NCI-H345 treated with DMSO at 0.1 percent for 48 hours (cell line): ENCODE results near the gene MRGPRD.
"Not testable (repeated sequence)": the region's sequence is repeated elsewhere in the genome, so short reads cannot be mapped to it uniquely, and the experiment has no call there.

Experiments
- DNase-seq: peaks from one replicate; lab custom pipeline; 2025; ENCODE audit not compliant: unreplicated experiment; lab: John Stamatoyannopoulos, UW

The MRGPRD gene

DNA sequence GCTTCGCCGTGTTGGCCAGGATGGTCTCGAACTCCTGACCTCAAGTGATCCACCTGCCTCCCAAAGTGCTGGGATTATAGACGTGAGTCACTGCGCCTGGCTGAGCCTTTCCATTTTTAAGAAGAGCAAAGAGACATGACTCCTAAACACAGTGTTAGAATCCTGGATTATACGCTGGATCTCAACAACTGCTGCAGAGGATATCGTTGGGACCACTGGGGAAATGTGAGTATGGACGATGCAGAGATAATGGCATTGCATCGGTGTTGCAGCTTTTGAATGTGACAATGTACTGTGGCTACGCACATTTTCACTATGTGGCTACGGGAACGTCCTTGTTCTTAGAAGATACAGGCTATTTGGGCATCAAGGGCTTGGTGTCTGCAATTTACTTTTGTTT lies 26.0 kb upstream of the MRGPRD start:
- no peak for DNase-seq

DNA sequence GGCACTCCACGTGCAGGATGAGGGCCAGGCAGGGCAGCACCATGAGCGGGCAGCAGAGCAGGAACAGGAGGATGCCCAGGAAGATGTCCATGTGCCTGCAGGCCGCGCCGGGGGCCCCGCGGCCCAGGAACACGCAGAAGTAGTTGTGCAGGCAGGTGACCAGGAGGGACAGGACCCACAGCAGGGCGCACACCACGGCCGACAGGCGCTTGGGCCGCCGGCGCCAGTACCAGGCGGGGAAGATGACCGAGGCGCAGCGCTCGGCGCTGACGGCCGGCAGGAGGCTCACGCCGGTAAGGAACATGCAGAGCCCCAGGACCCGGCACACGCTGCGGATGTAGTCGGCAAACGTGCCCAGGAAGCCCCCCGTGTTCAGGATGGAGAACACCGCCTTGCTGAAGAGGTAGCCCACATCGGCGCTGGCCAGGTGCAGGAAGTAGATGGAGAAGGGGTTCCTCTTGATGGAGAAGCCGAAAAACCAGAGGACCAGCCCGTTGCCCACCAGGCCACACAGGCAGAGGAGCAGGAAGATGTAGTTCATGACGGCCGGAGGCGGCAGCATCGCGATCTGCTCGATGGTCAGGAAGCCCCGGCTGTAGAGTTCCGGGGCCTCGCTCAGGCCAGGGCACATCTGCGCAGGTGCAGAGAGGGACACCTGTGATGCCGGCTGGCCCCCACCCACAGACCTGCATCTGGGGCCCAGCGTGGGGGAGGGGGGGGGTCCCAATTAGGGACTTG lies 25.0 kb upstream of the MRGPRD start:
- no peak for DNase-seq

DNA sequence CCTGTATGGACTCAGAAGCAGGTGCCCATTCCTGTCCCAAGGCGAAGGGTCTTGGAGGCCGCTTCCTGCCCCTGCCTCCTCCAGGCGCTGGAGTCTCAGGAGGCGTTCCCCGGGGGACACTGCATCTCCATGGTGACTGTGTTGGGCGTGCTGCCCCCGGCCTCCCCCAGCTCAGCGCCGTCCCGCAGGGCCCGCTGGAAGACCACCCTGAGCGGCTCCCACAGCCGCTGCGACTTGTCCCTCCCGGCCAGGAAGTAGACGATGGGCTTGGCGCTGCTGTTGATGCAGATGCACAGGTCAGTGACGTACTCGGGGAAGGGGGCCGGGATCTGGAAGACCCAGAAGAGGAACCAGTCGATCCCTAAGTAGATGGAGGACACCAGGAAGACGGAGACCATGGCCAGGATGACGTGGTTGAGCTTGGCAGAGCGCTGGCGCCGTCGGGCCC lies 24.4 kb upstream of the MRGPRD start:
- no peak for DNase-seq

DNA sequence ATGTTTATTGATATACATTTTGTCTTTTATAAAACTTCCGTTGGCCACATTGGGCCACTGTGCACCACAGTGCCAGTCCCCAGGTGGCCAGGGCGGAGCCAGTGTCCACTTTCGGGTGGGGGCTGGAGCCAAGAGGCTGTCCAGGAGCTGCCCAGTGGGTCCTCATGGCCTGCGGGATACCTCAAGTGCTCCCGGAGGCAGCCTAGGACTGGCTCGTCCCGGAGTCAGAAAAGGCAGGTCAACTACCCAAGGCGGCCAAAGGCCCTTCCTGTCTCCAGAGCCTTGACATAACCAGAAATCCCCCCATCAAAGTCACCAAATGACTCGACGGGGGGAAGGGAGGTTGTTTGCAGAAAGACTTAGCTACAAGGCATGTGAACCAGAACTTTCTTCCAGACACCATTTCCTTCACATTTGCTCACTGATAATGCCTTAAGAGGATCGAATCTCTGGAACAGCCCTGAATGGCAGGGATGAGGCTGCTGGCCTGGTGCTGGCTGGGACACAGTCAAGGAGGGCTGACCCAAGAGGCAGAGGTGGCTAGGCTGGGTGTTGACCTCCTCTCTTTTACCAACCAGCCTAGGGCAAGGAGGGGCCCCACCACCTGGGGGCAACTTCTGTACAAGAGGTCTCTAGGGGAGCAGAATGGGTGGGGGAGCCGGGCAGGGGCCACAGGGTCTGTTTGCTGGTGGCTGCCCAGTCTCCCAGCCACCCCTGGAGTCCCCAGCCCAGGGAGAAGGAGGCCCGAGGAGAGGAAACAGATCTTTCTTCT lies 23.8 kb upstream of the MRGPRD start:
- DNase-seq: no peak

DNA sequence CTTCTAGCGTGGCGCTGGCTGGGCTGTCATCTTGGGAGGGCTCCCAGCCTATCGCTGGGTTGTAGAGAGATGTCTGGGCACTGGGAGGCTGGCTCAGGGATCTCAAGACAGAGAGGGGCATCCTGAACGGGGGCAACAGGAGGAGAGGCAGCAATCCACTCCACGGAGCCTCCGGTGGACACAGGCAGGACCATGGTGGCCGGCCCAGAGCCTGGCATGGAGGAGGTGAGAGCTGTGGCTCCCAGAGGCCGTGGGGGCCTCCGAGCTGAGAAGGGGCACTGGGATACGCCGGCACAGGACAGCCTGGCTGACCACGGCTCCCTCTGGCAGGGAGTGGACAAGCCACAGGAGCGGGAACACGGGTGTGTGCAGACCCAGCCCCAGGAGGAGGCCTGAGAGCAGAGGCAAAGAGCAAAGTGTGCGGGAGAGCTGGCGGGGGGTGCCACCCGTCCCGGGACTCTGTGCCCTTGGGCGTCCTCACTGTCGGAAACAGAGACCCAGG lies 23.1 kb upstream of the MRGPRD start:
- DNase-seq: no peak

DNA sequence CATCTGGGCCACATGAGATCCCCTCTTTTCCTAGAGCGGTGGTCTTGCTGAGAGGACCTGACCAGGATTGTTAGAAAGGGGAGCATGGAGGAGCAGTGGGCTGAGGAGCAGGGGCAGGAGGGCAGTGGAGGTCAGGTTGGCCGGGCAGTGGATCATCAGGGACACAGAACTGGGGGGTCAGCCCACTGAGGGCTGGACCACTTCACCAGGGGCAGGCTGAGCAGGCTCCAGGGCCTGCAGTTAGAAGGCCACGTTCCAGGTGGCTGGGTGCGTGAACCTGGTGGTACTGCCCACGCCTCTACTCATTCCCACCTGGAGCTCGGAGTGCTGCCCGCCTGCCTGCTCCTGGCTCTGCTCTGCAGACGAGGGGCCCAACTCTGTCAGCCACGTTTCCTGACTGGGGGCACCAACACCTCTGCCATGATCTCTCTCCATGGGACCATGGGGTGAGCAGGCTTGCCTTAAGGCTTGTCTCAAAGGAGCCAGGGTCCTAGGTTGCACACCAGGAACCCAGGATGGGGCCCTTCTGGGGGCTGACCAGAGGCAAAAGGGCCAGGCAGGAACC lies 22.6 kb upstream of the MRGPRD start:
- DNase-seq: no peak

DNA sequence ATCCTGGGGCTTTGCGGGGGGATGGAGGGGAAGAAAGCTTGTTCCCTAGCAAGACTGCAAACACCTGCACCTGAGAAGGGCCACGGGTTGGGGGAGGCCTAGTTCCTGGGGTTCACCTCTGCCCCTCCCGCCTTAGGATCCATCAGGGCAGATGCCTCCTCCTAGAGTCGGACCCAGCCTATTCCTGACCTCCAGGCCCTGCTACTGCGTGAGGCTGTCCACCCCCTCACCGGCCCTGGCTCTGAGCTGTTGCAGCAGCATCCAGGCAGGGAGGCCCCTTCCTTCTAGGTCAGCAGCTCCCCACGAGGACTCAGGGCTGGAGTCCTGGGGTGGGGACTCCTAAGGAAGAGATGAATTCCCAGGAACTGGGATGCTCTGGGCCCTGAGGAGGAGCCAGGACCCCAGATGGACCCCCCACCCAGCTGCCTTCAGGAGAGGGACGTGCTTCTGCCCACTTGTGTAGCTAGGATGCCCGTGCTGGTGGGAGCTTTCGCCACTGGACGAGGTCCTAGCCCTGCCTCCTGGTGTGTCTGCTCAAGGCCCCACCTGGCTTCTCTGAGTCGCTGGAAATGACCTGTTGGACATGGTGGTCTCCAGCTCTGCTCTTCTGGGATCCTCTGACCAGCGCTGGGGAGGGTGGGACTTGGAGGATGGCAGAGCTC lies 21.9 kb upstream of the MRGPRD start:
- no peak for DNase-seq

DNA sequence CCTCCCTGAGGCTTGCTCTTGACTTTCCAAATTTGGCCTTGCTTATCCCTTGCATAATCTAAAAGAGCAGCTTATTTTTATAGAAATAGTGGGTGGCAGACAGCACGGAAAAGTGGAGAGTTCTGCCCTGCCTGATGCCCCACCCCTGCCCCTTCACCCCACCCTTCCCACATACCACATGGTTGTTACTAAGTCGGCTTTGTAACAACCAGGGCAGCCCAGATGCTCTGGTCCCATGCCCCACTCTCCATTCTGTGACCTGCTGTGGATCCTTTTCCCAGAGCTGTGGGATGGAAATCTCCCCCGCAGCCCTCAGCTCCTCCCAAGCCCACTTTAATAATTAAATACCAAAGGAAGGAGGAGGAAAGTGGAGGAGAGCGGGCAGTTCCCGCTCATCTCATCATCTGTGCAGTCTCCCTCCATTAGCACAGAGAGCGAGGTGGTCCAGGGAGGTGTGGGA lies 21.4 kb upstream of the MRGPRD start:
- DNase-seq: no peak

DNA sequence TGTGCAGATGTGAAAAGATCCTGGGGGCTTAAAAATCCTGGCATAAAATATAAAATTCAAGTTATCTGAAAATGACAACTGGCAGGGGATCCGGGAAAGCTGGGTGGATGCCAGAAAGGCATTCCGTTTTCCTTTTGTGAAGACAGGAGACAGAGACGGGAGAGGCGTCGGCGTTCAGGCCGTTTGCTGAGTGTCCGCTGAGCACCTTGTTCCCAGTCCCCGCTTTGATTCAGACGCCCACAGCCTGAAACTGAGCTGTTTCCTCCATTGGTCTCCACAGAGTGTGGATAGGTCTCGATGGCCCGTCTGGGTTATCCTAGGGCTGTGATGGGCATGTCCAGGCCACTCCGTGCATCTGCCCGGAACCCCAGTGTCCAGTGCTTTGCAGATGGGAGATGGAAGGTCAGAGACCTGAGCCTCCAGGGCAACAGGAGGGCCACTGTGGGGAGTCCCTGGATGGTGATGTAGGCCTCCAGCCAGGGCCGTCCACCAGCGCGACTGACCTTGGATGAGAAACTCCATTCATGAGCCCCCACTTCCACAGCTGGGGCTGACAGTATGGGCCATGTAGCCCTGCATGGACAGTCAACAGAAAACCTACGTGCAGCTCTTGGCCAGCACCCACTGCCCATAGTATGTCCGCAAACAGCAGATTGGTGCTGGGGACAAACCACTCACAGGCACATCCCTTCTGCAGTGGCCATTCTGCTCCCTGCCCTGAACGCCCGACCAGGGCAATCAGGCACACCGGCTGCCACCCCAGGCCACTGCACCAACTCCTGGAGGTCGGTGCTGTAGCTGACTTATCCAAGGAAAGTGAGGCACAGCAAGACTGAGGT lies 20.7 kb upstream of the MRGPRD start:
- no peak for DNase-seq

DNA sequence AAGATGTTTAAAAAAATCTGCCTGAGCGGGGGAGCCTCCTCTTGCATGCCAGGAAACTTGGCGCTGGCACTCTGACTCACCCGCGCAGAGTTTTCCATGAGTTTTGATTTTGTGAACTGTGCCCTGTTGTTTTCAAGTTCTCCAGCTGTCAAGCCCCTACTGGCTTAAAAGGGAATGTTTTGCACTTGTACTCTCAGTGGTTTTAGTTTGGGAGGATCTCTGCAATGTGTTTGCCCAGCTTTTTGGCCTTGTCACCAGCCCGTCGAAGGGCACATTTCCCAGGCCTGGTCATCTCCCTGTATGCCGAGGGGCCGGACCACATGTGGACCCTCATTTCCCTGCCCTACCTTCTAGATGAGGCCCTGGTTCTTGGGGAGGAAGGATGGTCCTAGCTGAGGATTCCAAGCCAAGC lies 20.1 kb upstream of the MRGPRD start:
- DNase-seq: no peak

DNA sequence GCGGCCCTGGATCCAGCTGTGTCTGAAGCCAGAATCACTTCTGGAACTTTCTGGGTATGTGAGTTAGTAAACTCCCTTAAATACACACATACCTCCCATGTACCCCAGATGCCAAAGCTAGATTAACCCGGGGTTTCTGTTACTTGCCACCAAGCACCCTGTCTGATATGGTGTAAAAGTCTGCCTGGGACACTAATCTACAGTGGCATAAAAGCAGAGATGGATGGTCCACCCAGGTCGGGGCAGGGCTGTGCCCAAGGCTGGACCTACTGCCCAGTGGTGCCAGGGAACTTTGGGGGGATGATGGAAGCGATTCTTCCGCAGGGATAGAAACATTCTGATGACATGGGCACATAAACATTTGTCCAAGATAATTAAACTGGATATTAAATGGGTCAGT lies 19.6 kb upstream of the MRGPRD start:
- no peak for DNase-seq

DNA sequence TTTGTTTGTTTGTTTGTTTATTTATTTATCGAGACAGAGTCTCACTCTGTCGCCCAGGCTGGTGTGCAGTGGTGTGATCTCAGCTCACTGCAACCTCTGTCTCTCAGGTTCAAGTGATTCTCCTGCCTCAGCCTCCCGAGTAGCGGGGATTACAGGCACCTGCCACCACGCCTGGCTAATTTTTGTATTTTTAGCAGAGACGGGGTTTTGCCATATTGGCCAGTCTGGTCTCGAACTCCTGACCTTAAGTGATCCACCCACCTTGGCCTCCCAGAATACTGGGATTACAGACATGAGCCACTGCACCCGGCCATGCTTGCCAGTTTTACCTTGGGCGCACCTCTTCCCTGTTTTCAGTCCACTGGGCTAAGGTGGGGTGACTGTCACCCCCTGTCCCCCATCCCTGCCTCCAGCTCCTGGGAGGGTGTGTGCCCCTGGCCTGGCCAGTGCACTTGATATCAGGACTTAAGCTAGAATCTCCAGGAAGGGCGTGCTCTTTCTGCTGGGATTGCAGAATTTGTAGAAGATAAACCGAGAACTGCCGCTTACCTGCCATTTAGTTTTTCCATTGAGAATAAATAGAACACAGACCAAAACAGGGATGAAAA lies 19.1 kb upstream of the MRGPRD start:
- not testable (repeated sequence) for DNase-seq

DNA sequence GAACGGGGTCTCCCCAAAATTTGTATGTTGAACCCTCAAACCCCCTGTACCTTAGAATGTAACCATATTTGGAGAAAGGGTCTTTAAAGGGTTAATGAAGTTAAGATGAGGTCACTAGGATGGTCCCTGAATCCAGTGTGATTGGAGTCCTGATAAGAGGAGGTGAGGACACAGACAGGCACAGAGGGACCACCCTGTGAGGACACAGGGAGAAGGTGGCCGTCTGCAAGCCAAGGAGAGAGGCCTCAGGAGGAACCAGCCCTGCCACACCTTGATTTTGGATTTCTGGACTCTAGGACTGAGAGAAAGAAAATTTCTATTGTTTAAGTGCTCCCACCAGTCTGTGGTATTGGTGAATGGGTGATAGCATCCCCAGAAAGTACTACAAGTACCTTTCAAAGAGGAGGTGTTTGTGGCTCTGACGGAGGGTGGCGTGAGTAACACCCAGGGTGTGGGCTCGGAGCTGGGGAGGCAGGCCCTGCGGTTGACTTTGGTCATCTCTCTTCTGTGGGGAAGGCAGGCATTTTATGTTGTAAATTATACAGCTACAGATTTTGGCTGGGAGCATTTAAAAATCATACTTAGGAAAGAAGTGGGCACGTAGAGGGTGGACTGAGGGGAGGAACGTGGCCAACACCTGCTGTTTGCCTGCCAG lies 18.4 kb upstream of the MRGPRD start:
- DNase-seq: no peak

DNA sequence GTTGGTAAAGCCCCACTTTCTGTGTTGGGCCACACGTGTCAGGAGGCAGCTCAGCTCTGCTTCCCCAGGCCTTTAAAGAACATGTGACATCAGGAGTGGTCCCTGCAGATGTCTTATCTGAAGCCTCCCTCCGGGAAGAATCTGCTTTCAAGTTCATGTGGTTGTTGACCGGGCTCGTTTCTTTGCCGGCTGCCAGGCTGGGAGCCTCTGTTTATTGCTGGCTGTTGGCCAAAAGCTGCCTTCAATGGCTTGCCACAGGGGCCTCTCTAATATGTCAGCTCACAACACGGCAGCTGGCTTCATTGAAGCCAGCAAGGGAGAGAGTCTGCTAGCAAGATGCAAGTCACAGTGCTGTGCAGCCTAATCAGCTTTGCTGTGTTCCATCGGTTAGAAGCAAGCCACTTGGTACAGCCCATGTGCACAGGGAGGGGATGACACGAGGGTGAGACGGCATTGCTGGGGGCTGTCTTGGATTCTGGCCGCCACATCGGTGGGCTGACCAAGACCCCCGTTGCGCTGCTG lies 17.7 kb upstream of the MRGPRD start:
- DNase-seq: peak; percentile 91

DNA sequence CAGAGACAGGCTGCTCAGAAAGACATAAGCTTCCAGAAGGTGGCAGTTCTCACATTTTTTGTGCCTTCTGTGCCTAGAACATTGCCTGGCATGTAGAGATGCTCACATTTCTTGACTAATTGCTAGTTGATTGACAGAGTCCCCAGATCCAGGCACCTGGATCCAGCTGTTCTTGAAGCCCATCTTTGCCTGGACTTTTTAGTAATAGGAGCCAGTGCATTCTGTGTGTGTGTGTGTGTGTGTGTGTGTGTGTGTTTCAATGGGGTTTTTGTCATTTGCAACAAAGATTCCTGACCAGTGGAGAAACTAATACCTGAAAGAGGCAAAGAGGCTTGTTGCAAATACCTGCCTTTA lies 17.2 kb upstream of the MRGPRD start:
- DNase-seq: no peak

DNA sequence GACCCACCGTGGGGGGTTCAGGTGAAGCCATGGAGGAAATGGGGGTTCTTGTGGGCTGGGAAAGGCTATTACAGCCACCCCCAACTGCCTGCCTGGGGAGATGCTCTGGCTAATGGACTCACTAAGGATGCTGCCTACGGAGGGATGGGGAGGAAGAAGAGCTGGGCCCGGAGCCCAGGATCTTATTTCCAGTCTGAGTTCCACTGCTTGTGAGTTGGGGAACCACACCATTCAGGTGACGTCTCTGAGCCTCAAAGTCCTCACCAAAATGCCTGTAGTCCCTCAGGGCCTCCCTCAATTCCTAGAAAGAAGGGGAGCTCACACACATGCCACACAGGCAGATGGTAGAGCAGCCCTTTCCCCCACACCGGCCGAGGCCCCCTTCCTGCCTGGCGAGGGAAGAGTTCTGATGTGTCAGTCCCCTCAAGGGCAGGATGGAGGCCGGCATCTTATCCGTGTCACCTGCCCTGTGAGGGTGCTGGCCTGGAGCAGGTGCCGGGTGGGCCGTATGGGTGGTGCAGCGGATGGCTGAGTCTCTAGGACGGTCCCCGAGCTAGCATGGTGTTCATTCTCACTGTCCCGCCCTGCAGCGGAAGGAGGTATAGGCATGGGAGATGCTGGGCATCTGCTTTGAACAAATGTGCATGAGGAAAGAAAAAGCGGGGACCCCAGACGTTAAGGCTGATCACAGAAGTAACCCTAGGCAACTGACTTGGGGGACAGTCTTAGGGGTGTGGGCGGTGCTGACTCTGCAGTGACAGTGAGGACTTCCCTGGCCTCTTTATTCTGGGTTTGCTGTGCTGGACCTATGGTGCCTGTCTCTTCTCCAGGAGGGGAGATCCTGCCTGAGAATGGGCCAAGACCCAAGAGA lies 16.6 kb upstream of the MRGPRD start:
- no peak for DNase-seq

DNA sequence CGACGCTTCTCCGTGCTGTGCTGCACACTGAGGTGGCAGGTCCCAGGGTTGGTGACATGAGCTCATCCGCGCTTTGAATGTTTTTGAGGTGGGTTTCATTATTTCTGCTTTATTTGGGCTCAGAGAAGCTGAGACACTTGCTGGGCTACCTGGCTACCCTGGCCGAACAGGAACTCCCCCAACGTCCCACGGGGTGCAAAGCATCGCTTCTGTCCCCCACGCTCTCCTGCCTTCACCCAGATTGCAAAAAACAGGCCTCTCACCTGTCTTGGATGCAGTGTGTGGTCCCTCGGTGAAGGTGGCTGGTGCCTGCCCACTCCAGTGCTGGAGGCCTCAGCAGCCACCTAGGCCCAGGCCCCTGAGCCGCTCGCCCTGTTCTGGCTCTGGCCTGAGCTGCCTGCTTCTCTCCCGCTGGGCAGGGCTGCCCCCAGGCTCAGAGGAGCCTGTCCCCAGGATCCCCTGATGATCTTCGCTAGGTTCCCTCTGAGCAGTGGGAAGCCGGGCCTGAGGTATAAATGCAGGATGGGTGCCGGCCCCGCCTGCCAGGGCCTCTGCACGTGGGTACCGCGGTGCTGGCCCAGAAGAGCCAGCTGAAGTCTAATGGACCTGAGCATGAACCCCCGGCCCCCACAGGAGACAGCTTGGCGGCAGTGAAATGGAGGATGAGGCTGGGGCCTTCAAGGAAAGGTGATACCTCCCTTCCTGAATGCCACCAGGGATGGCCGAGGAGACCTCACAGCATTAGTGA lies 15.8 kb upstream of the MRGPRD start:
- no peak for DNase-seq

DNA sequence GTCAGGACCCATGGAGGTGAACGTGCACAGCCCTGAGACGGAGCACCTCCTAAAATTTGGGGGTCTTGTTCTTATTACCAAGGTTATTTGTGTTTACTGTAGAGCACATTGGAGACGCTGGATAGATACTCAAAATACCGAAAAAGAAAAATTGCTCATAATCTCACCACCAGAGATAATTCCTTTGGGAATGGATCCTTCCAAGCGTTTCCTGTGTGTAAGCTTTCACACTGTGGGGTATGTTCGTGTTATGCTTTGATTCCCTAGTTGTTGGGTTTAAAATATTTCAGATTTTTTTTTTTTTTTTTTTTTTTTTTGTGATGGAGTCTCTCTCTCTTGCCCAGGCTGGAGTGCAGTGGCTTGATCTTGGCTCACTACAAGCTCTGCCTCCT lies 14.1 kb upstream of the MRGPRD start:
- DNase-seq: no peak
